Thymus (tissue), 11 donors: ENCODE results near the gene CKS2. TPM values are rescaled to one million over a fixed set of nuclear protein-coding genes. Genes with fewer than 3 reads are reported as not detected.

Experiments used
- DNase-seq, 9 donors: peaks; one replicate each; pipeline ENCODE4 v3.0.0-alpha.2; 2013; ENCODE audit warnings: low spot score in 9 of 9, low read depth in 6 of 9, missing footprints in 1 of 9
- H3K27ac ChIP-seq, 2 donors: one replicate each; pipeline ENCODE4 v1.5.1; 2013; ENCODE audit warnings: control low read depth in 1 of 2, low read depth in 1 of 2, low read length in 1 of 2, mild to moderate bottlenecking in 1 of 2, moderate library complexity in 1 of 2
- H3K27me3 ChIP-seq, 2 donors: one replicate each; pipeline ENCODE4 v1.5.1; 2013; ENCODE audit warnings: low read length in 1 of 2; ENCODE audit not compliant: control insufficient read depth in 2 of 2, insufficient read depth in 1 of 2
- H3K36me3 ChIP-seq, 2 donors: one replicate each; pipeline ENCODE4 v1.5.1; 2013; ENCODE audit warnings: low read length in 1 of 2, mild to moderate bottlenecking in 1 of 2, moderate library complexity in 1 of 2; ENCODE audit not compliant: control insufficient read depth in 2 of 2, insufficient read depth in 2 of 2
- H3K4me1 ChIP-seq, 2 donors: one replicate each; pipeline ENCODE4 v1.5.1; 2013; ENCODE audit warnings: low read length in 2 of 2; ENCODE audit not compliant: control insufficient read depth in 2 of 2, insufficient read depth in 2 of 2
- H3K4me3 ChIP-seq, 2 donors: one replicate each; pipeline ENCODE4 v1.5.1; 2013; ENCODE audit warnings: low read length in 2 of 2, control low read depth in 1 of 2, mild to moderate bottlenecking in 1 of 2
- H3K9me3 ChIP-seq, 2 donors: one replicate each; pipeline ENCODE4 v1.5.1; 2013; ENCODE audit warnings: low read length in 1 of 2, mild to moderate bottlenecking in 1 of 2; ENCODE audit not compliant: control insufficient read depth in 2 of 2, insufficient read depth in 1 of 2
- WGBS: extraction: QIAGEN DNeasy Blood & Tissue Kit; methylation state at CpG from one replicate; pipeline ENCODE4 v1.1.7; 2013; 5-methylcytosine and 5-hydroxymethylcytosine counted together
- polyA plus RNA-seq: library from polyadenylated mRNA; stranded (reverse); fragments of 200-250 nt; gene quantifications from one replicate; pipeline ENCODE4 v1.2.3, GENCODE V29; 2013
- total RNA-seq: library from RNA; stranded (reverse); fragments of 120-200 nt; gene quantifications from one replicate; pipeline ENCODE4 v1.2.4, GENCODE V29; 2013
- donor health status: healthy.

The CKS2 gene
- total and polyA plus RNA-seq, 2 donors, result 92.7 to 245 TPM

DNA sequence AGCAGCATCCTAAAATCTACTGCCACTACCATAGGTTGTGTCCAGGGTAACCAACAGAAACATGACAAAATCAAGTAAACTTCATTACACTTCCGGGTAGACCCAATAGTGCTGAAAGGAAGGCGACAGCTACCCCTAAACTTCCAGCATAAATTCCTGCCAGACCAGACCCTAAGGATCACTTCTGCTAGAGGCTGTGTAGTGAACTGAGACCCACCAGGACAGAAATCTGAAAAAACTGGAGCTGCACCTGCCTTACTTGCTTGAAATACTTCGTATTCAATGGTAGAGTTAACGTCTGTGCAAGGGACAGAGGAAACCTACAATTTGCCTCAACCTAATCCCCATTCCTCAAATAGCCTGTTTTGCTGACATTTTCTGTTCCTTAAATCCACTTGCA is 6.3 kb downstream of the CKS2 start:
- Histone ChIP-seq H3K4me1 (peaks cover 16 to 25% of the 10 kb centered on the region in 2 donors), H3K4me3 (no peak overlapping the region)

DNA sequence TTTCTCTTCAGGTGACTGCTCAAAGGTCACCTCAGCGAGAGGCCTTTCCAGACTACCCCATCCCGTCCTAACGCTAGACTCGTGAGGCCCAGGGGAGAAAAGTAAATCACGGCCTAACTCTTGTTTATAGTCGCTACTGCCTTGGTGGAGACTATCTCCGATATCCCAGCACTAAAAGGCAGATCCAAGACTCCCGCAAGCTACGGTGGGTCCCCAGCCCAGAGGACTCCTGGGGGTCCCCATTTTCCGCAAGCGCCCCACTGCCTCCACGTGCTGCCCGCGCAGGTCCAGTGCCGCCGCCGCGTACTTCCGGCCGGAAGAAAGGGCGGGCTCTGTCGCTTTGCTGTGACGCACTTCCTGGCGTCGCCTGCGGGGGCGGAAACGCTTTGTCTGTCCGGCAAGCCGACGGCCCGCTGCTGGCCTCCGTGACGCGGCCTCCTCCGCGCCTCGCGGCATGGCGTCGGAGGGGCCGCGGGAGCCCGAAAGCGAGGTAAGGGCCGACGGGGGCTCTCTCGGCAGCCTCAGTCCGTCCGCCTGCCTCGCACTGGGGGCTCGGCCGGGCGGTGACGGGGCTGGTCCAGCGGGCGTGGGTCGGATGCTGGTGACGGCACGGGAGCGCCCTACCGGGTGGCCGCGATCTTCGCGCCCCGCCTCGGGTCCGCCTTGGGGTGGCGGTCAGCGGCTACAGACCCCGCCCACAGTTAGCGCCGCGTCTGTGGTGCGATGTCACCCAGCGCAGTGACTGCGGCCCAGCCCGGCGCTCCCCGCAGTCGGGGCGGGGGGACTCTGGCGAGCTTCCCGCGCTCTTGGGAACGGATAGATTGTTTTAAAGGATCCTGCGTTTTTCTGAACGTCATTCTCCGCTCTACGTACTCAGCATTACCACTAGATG is 7.4 kb downstream of the CKS2 start, which contains the start of gene SECISBP2:
TSS of gene SECISBP2 (plus strand) at position 378 of the 892 bp plus-strand sequence. CDS start at position 455, 77 bp downstream.
- peaks cover 4 to 42% of the 10 kb centered on the region in 2 donors for H3K36me3 ChIP-seq
- H3K9me3 ChIP-seq, result no peaks in the 10 kb centered on the region
- peak within 1 kb of the TSS; percentile 68 to 92 for H3K4me3 ChIP-seq
- H3K27ac ChIP-seq, result peak within 1 kb of the TSS; percentile 98 to 100
- H3K4me1 ChIP-seq, result peaks cover 18 to 24% of the 10 kb centered on the region in 2 donors
- 1% methylated on average over 91 of the region's 91 CpGs for WGBS
- peak; percentile 79 to 94 (median 87) for DNase-seq
- no peaks in the 10 kb centered on the region for H3K27me3 ChIP-seq

More for the DNA sequence above, 6.3 kb downstream of the CKS2 start:
- no peak for DNase-seq
- Histone ChIP-seq H3K9me3 (no peaks in the 10 kb centered on the region), H3K27me3 (no peaks in the 10 kb centered on the region), H3K27ac (peak overlapping the region; percentile 48 to 98), H3K36me3 (peaks cover 4 to 40% of the 10 kb centered on the region in 2 donors)
- 96% methylated on average over 4 of the region's 4 CpGs for WGBS

DNA sequence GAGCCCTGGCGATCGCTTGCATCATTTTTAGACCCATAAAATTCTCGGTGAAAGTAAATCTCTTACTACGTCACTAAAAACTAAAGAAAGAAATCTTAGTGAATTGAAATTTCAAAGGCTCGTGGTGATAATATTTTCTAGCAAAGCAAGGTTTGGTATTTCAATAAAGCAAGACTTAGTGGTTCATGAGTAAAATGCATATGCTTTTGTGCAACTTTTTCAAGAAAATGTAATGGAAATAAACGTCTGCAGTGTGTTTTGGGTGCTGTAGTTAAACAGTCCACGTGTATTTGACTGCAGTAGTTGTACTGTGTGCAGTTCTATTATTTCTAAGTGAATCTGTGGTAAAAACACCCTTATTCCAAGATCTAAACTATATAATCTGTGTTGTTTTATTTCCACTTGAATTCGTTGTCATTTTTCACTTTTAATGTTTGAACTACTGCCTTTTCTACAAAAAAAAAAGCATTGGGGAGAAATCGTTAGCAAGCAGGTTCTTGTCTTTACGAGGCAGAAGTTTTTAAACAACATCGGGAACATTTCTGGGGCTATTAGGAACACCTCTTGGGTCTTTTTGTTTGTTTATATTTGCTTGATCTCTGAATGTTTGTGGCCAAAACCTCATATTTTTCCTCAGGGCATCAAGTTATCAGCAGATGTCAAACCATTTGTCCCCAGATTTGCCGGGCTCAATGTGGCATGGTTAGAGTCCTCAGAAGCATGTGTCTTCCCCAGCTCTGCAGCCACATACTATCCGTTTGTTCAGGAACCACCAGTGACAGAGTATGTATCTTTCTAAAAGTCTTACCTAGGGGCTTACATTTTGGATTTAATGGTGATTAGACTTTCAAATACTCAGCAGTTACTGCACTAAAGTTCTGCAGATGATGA is 8.3 kb downstream of the CKS2 start:
- H3K4me1 ChIP-seq, result peaks cover 18 to 23% of the 10 kb centered on the region in 2 donors
- DNase-seq, result peak in 2 of 9 donors; percentile 9 to 22

DNA sequence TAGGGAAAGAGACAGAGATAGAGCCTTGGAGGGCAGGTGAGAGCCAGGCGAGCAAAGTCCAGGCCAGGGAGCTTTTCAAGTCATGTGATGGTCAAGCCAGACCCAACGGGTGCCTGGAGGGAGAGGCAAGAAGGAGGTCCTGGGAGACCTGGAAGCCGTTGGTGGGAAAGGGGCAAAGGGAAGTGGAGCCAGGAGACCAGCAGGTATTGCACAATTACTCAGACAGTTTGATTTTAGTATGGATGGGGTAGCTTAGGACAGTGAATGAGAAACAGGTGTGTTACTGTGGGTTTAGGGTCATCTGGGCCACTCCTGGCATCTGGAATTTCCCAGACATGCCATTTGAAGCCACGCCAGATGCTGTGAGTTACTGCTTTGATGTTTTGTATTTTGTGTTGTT is 12.4 kb downstream of the CKS2 start:
- H3K27ac ChIP-seq, result no peak overlapping the region
- peaks cover 12 to 16% of the 10 kb centered on the region in 2 donors for H3K4me1 ChIP-seq
- peaks cover 24 to 35% of the 10 kb centered on the region in 2 donors for H3K36me3 ChIP-seq
- H3K9me3 ChIP-seq, result no peaks in the 10 kb centered on the region
- 91% methylated on average over 4 of the region's 4 CpGs for WGBS
- H3K27me3 ChIP-seq, result no peaks in the 10 kb centered on the region
- H3K4me3 ChIP-seq, result no peak overlapping the region
- no peak for DNase-seq

More for the DNA sequence above, 8.3 kb downstream of the CKS2 start:
- 10% methylated on average over 13 of the region's 13 CpGs for WGBS
- H3K36me3 ChIP-seq, result peaks cover 8 to 47% of the 10 kb centered on the region in 2 donors
- peak overlapping the region; percentile 68 to 92 for H3K4me3 ChIP-seq
- peak overlapping the region; percentile 98 to 100 for H3K27ac ChIP-seq
- no peaks in the 10 kb centered on the region for H3K9me3 ChIP-seq
- no peaks in the 10 kb centered on the region for H3K27me3 ChIP-seq

DNA sequence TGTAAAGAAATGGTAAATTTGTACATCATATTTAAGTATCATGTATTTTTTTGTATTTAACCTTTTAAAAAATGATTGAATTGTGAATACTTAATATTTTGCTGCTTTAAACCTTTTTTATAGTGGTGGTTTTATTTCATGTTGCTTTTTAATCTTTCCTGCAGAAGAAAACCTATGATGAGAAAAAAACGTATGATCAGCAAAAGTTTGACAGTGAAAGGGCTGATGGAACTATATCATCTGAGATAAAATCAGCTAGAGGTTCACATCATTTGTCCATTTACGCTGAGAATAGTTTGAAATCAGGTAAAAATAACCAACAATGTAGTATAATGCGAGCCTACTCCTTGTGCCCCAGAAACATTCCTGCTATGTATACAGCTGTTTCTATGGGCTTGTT is 14.7 kb downstream of the CKS2 start:
- WGBS, result 96% methylated on average over 3 of the region's 3 CpGs
- Histone ChIP-seq H3K4me3 (no peak overlapping the region), H3K27me3 (no peaks in the 10 kb centered on the region), H3K27ac (no peak overlapping the region), H3K36me3 (peaks cover 43 to 53% of the 10 kb centered on the region in 2 donors), H3K9me3 (no peaks in the 10 kb centered on the region), H3K4me1 (peaks cover 3 to 5% of the 10 kb centered on the region in 2 donors)
- DNase-seq, result no peak

DNA sequence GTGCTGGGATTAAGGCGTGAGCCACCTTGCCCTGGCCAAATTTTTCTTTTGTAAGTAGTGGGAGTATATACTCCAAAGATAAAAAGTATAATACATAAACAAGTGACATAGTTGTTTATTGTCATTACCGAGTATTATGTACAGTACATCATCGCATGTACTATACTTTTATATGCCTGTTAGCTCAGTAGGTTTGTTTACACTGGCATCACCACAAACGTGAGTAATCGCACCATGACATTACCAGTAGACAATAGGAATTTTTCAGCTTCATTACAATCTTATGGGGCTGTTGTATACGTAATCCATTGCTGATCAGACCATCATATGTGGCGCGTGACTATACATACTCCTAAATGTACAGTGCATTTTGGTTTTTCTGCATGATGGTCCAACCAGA is 17.1 kb downstream of the CKS2 start:
- H3K4me3 ChIP-seq, result no peak overlapping the region
- WGBS, result 97% methylated on average over 8 of the region's 8 CpGs
- peaks cover 3 to 5% of the 10 kb centered on the region in 2 donors for H3K4me1 ChIP-seq
- no peak overlapping the region for H3K27ac ChIP-seq
- no peaks in the 10 kb centered on the region for H3K27me3 ChIP-seq
- H3K36me3 ChIP-seq, result peaks cover 52 to 59% of the 10 kb centered on the region in 2 donors
- no peak for DNase-seq
- no peaks in the 10 kb centered on the region for H3K9me3 ChIP-seq

DNA sequence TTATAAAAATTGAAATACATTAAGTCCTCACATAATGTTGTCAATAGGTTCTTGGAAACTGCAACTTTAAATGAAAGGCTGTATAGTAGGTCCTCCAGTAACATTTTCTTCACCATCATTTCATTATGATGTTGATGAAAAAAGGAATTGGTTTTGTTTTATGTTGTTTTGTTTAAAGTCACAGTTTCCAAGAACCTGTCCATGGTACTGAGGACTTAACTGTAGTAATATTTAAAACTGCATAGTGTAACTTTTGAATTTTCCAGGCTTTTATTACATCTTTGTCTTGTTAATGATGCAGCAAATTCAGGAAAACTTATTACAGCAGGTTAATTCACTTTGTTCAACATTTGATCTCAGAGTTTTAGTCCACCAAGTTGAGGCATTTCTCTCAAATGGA is 18.9 kb downstream of the CKS2 start:
- Histone ChIP-seq H3K27ac (no peak overlapping the region), H3K36me3 (peaks cover 61 to 68% of the 10 kb centered on the region in 2 donors), H3K27me3 (no peaks in the 10 kb centered on the region), H3K4me3 (no peak overlapping the region), H3K4me1 (no peaks in the 10 kb centered on the region), H3K9me3 (no peaks in the 10 kb centered on the region)
- DNase-seq, result no peak

DNA sequence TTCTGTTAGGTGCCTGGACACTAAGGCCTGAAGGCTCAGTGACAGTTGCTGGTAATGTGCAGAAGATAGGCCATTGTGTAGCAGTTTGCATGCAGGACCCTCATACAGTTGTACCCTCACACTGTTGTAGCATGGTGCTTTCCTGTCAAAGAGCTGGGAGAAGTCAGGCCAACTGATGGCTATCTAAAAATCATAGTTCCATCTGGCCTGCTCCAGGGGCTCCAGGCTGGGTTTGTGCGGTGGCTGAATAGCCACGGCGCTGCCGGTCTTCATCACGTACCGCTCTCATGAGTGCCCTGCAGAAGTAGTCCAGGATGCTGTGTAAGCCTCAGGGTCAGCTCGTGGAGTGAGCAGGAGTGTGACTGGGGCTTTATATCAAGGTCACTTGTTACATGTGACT is 19.5 kb downstream of the CKS2 start:
- no peaks in the 10 kb centered on the region for H3K27me3 ChIP-seq
- peaks cover 62 to 74% of the 10 kb centered on the region in 2 donors for H3K36me3 ChIP-seq
- H3K4me1 ChIP-seq, result no peaks in the 10 kb centered on the region
- no peak overlapping the region for H3K27ac ChIP-seq
- no peak for DNase-seq
- no peaks in the 10 kb centered on the region for H3K9me3 ChIP-seq
- H3K4me3 ChIP-seq, result no peak overlapping the region
- WGBS, result 98% methylated on average over 7 of the region's 7 CpGs
